HCT116 (cell line): ENCODE data around the gene RALGPS2. TPM values are rescaled to one million over a fixed set of nuclear protein-coding genes. Genes with fewer than 3 reads are reported as not detected.

Experiments
- ATAC-seq: fragments of 200-7000 bp; cut with Tn5 transposase; 2 replicates; pipeline ENCODE4 v1.9.1; 2020; ENCODE audit warnings: mild to moderate bottlenecking, moderate library complexity
- BruUV-seq: library from RNA; stranded (reverse); fragments of 400-500 nt; replicated peaks from 2 replicates; lab custom pipeline; 2021; lab: Mats Ljungman, UMichigan
- CTCF ChIA-PET: fragments of 300-600 bp; sonication (Branson Sonifier 250); formaldehyde crosslinking; loops from one replicate; lab custom pipeline; 2021; ENCODE audit warnings: antibody characterized with exemption; lab: Charles Lee
- POLR2A ChIA-PET: fragments of 300-600, 350-600 bp; sonication (Branson Sonifier 250); formaldehyde crosslinking; loops from one replicate; lab custom pipeline; 2021; ENCODE audit warnings: antibody characterized with exemption; lab: Charles Lee
- RAD21 ChIA-PET, 2 experiments: fragments of 300-600 bp; sonication (Branson Sonifier 250); formaldehyde crosslinking; loops; one replicate each; lab custom pipeline; 2023; ENCODE audit warnings: low total read pairs in 2 of 2; ENCODE audit not compliant: uncharacterized antibody in 2 of 2, unreplicated experiment in 2 of 2, low non-redundant PET in 1 of 2; lab: Charles Lee
- DNase-seq: peaks from one replicate; pipeline ENCODE4 v3.0.0-alpha.2; 2010; ENCODE audit warnings: low read depth, low spot score
- H2AFZ ChIP-seq: fragments of 200-600 bp; shearing (Covaris generic), sonication (generic); 2 replicates; pipeline ENCODE4 v1.6.1; 2017; ENCODE audit warnings: low read depth, mixed run types, mixed read lengths, antibody characterized with exemption, low read length; ENCODE audit not compliant: poor library complexity, severe bottlenecking
- H3K27ac ChIP-seq: 2 replicates; pipeline ENCODE4 v1.5.1; 2012; ENCODE audit warnings: low read depth, low read length
- H3K27me3 ChIP-seq: fragments of 200-600 bp; sonication (generic); 2 replicates; pipeline ENCODE4 v1.6.1; 2016; ENCODE audit warnings: mixed run types, low read length, mixed read lengths; ENCODE audit not compliant: insufficient read depth
- H3K36me3 ChIP-seq, 2 experiments: fragments of 200-500 bp in 1 of 2; fragments of 200-600 bp in 1 of 2; sonication (Bioruptor generic) in 1 of 2; sonication (generic) in 1 of 2; 2 replicates each; pipeline versions ENCODE4 v1.5.1 to v1.6.1; 2014 to 2016; ENCODE audit warnings: low read length in 2 of 2, inconsistent platforms in 1 of 2, mixed read lengths in 1 of 2, mixed run types in 1 of 2; ENCODE audit not compliant: insufficient read depth in 2 of 2, control insufficient read depth in 1 of 2
- H3K4me1 ChIP-seq, 2 experiments: fragments of 200-600 bp in 1 of 2; sonication (generic) in 1 of 2; 2 replicates each; pipeline versions ENCODE4 v1.5.1 to v1.6.1; 2012 to 2017; ENCODE audit warnings: low read length in 2 of 2, inconsistent platforms in 1 of 2, mild to moderate bottlenecking in 1 of 2, mixed read lengths in 1 of 2, mixed run types in 1 of 2, moderate library complexity in 1 of 2; ENCODE audit not compliant: insufficient read depth in 2 of 2, control insufficient read depth in 1 of 2
- H3K4me2 ChIP-seq: fragments of 200-600 bp; sonication (generic); 2 replicates; pipeline ENCODE4 v1.6.1; 2017; ENCODE audit warnings: mixed run types, low read length, mixed read lengths
- H3K4me3 ChIP-seq, 2 experiments: fragments of 200-600 bp in 1 of 2; sonication (generic) in 1 of 2; replicated peaks in 1 of 2; 2 replicates each; pipeline ENCODE4 v1.5.1; 2011 to 2016; ENCODE audit warnings: low read length in 2 of 2, control low read depth in 1 of 2, low read depth in 1 of 2, mild to moderate bottlenecking in 1 of 2, mixed read lengths in 1 of 2, mixed run types in 1 of 2
- H3K79me2 ChIP-seq: fragments of 200-600 bp; sonication (generic); 2 replicates; pipeline ENCODE4 v1.6.1; 2017; ENCODE audit warnings: mild to moderate bottlenecking, mixed run types, low read length, moderate library complexity, mixed read lengths; ENCODE audit not compliant: insufficient read depth
- H3K9ac ChIP-seq: fragments of 200-600 bp; sonication (generic); 2 replicates; pipeline ENCODE4 v1.6.1; 2016; ENCODE audit warnings: low read length, mixed read lengths
- H3K9me2 ChIP-seq: fragments of 200-600 bp; sonication (generic), shearing (Covaris generic); 2 replicates; pipeline ENCODE4 v1.6.1; 2017; ENCODE audit warnings: mixed run types, mild to moderate bottlenecking, moderate library complexity; ENCODE audit not compliant: insufficient read depth
- H3K9me3 ChIP-seq, 2 experiments: fragments of 200-500 bp in 1 of 2; fragments of 200-600 bp in 1 of 2; sonication (Bioruptor generic) in 1 of 2; sonication (generic) in 1 of 2; 2 replicates each; pipeline ENCODE4 v1.6.1; 2014 to 2017; ENCODE audit warnings: low read length in 2 of 2, mixed read lengths in 2 of 2, inconsistent platforms in 1 of 2, low read depth in 1 of 2, mild to moderate bottlenecking in 1 of 2, mixed run types in 1 of 2, moderate library complexity in 1 of 2; ENCODE audit not compliant: control insufficient read depth in 1 of 2, insufficient read depth in 1 of 2
- H4K20me1 ChIP-seq: fragments of 200-600 bp; sonication (generic), shearing (Covaris generic); 2 replicates; pipeline ENCODE4 v1.6.1; 2017; ENCODE audit warnings: mixed run types, mild to moderate bottlenecking, moderate library complexity; ENCODE audit not compliant: insufficient read depth
- CEBPB ChIP-seq: IDR thresholded peaks from 2 replicates; pipeline ENCODE4 v1.6.1; 2012; ENCODE audit warnings: low read depth
- CTCF ChIP-seq, 3 experiments: fragments of 200-600 bp in 1 of 3; sonication (generic) in 1 of 3; IDR thresholded peaks in 2 of 3; conservative IDR thresholded peaks in 1 of 3; 2 replicates each; pipeline ENCODE4 v1.5.1; 2012 to 2017; ENCODE audit warnings: low read depth in 2 of 3, low read length in 2 of 3, antibody characterized with exemption in 1 of 3, borderline replicate concordance in 1 of 3, control low read depth in 1 of 3, mild to moderate bottlenecking in 1 of 3, mixed read lengths in 1 of 3, mixed run types in 1 of 3, moderate library complexity in 1 of 3; ENCODE audit not compliant: insufficient read depth in 1 of 3
- FOSL1 ChIP-seq: IDR thresholded peaks from 2 replicates; pipeline ENCODE4 v1.6.1; 2012; ENCODE audit warnings: low read depth
- TCF7L2 ChIP-seq: IDR thresholded peaks from 2 replicates; pipeline ENCODE4 v1.7.0; 2011; ENCODE audit warnings: borderline replicate concordance, inconsistent platforms; ENCODE audit not compliant: insufficient read depth, insufficient read length; ENCODE audit errors: extremely low read depth
- ZBTB33 ChIP-seq: IDR thresholded peaks from 2 replicates; pipeline ENCODE4 v1.6.1; 2011; ENCODE audit warnings: mild to moderate bottlenecking, low read length, moderate library complexity; ENCODE audit not compliant: insufficient replicate concordance; ENCODE audit errors: extremely low read depth
- ZFX ChIP-seq: fragments of 450-650 bp; IDR thresholded peaks from 2 replicates; pipeline ENCODE4 v1.6.1; 2017
- ZNF274 ChIP-seq: fragments of 200-500 bp; sonication (Bioruptor generic); IDR thresholded peaks from 2 replicates; pipeline ENCODE4 v1.6.1; 2014; ENCODE audit warnings: mild to moderate bottlenecking, low read depth, low read length, inconsistent platforms
- intact Hi-C: fragments of 100-400 bp; cut with micrococcal nuclease; formaldehyde crosslinking; loops from 2 replicates; pipeline ENCODE4 v1.10.0; 2022
- total RNA-seq: library from RNA; stranded (reverse); gene quantifications from one replicate; pipeline ENCODE4 v1.2.1, GENCODE V29; 2021; ENCODE audit not compliant: unreplicated experiment

The RALGPS2 gene
- total RNA-seq, 1 experiment from 2014 or later, result 25.6 TPM

- H3K4me1 ChIP-seq, result peaks cover 0 to 3% of the 10 kb centered on the region in 2 experiments; a peak in 1 of 4 replicates
Observed at GRCh38 chr1:178868706-178869105, 143.7 kb downstream of the RALGPS2 start.

GRCh38 chr1:178869119-178869697 lies 144.2 kb downstream of the RALGPS2 start:
- ChIA-PET CTCF (no interaction called here), POLR2A (no interaction called here), RAD21 (no interaction called here)
- intact Hi-C loops, result no loop called here
- no peak for ATAC-seq
- BruUV-seq, result no TSS peak
- H3K36me3 ChIP-seq, result no peaks in the 10 kb centered on the region
- H3K27ac ChIP-seq, result no peak overlapping the region
- no peak overlapping the region for H3K4me3 ChIP-seq
- no peak overlapping the region for H2AFZ ChIP-seq
- H3K9me3 ChIP-seq, result no peaks in the 10 kb centered on the region
- TF ChIP-seq ZBTB33 (no peak), ZFX (no peak), TCF7L2 (no peak), FOSL1 (no peak), CEBPB (no peak)
- H3K4me1 ChIP-seq, result peaks cover 0 to 3% of the 10 kb centered on the region in 2 experiments; a peak in 1 of 4 replicates
- no peak overlapping the region for H3K9ac ChIP-seq
- H4K20me1 ChIP-seq, result no peaks in the 10 kb centered on the region
- no peaks in the 10 kb centered on the region for H3K9me2 ChIP-seq
- H3K79me2 ChIP-seq, result no peaks in the 10 kb centered on the region
- H3K4me2 ChIP-seq, result no peak overlapping the region
- DNase-seq, result no peak
- H3K27me3 ChIP-seq, result no peaks in the 10 kb centered on the region

More at GRCh38 chr1:178868706-178869105, 143.7 kb downstream of the RALGPS2 start:
- Histone ChIP-seq H3K79me2 (no peaks in the 10 kb centered on the region), H3K27me3 (no peaks in the 10 kb centered on the region), H3K4me2 (no peak overlapping the region), H4K20me1 (no peaks in the 10 kb centered on the region), H3K9me3 (no peaks in the 10 kb centered on the region), H3K9me2 (no peaks in the 10 kb centered on the region), H2AFZ (no peak overlapping the region), H3K27ac (no peak overlapping the region), H3K36me3 (no peaks in the 10 kb centered on the region), H3K9ac (no peak overlapping the region), H3K4me3 (no peak overlapping the region)
- ATAC-seq (no peak), DNase-seq (no peak)
- POLR2A ChIA-PET, result no interaction called here
- CTCF ChIA-PET, result no interaction called here
- no TSS peak for BruUV-seq
- TF ChIP-seq FOSL1 (no peak), TCF7L2 (no peak), ZNF274 (no peak), CTCF (IDR thresholded peaks at IDR 0.05 in 2 of 3, conservative IDR thresholded peaks at IDR 0.05 in 1 of 3; ENCODE audit: borderline replicate concordance in 1 of 3, insufficient read depth in 1 of 3, low read depth in 2 of 3, low read length in 2 of 3) (no peak)
- RAD21 ChIA-PET, result no interaction called here
- intact Hi-C loops, result no loop called here
